ENCODE data around the gene METTL24. TPM values are rescaled to one million over a fixed set of nuclear protein-coding genes. Genes with fewer than 3 reads are reported as not detected.
"Not testable (repeated sequence)": the region's sequence is repeated elsewhere in the genome, so short reads cannot be mapped to it uniquely, and the experiment has no call there.

The METTL24 gene
- total RNA-seq, 1 donor from 2014 or later, result not detected

GRCh38 chr6:110315869-110316398 is 42.2 kb downstream of the METTL24 start:
- Mint-ChIP-seq H3K4me1 (ENCODE audit: low read depth) (no peaks in the 10 kb centered on the region), H3K27me3 (ENCODE audit: low read depth) (no peaks in the 10 kb centered on the region), H3K4me3 (ENCODE audit: low read depth) (no peak overlapping the region), H3K27ac (no peak overlapping the region), H3K9me3 (no peaks in the 10 kb centered on the region), H3K36me3 (ENCODE audit: low read depth) (no peaks in the 10 kb centered on the region)
- DNase-seq (ENCODE audit: low spot score), result no peak
- intact Hi-C loops (cut with micrococcal nuclease), result no loop called here

- H3K4me1 Mint-ChIP-seq (ENCODE audit: low read depth), result no peaks in the 10 kb centered on the region
- intact Hi-C loops (cut with micrococcal nuclease), result no loop called here
- H3K4me3 Mint-ChIP-seq (ENCODE audit: low read depth), result no peak overlapping the region
- H3K9me3 Mint-ChIP-seq, result no peaks in the 10 kb centered on the region
- H3K27me3 Mint-ChIP-seq (ENCODE audit: low read depth), result peaks cover 1% of the 10 kb centered on the region
- no peak overlapping the region for H3K27ac Mint-ChIP-seq
- no peaks in the 10 kb centered on the region for H3K36me3 Mint-ChIP-seq (ENCODE audit: low read depth)
- DNase-seq (ENCODE audit: low spot score), result no peak
These were observed 42.8 kb downstream of the METTL24 start for GRCh38 chr6:110315207-110315868.

GRCh38 chr6:110310861-110311446 is 47.2 kb downstream of the METTL24 start:
- Mint-ChIP-seq H3K27ac (no peak overlapping the region), H3K27me3 (ENCODE audit: low read depth) (peaks cover 10% of the 10 kb centered on the region), H3K4me3 (ENCODE audit: low read depth) (no peak overlapping the region), H3K4me1 (ENCODE audit: low read depth) (no peaks in the 10 kb centered on the region), H3K36me3 (ENCODE audit: low read depth) (no peaks in the 10 kb centered on the region), H3K9me3 (no peaks in the 10 kb centered on the region)
- intact Hi-C loops (cut with micrococcal nuclease), result no loop called here
- DNase-seq (ENCODE audit: low spot score), result no peak

- H3K27me3 Mint-ChIP-seq (ENCODE audit: low read depth); DNase-seq (ENCODE audit: low spot score); H3K9me3 Mint-ChIP-seq; H3K4me1 Mint-ChIP-seq (ENCODE audit: low read depth); intact Hi-C loops (cut with micrococcal nuclease); H3K27ac Mint-ChIP-seq; H3K4me3 Mint-ChIP-seq (ENCODE audit: low read depth); H3K36me3 Mint-ChIP-seq (ENCODE audit: low read depth): not testable (repeated sequence)
These were observed 48.7 kb downstream of the METTL24 start for GRCh38 chr6:110309432-110309831.

- H3K4me3 Mint-ChIP-seq (ENCODE audit: low read depth), result no peak overlapping the region
- H3K9me3 Mint-ChIP-seq, result no peaks in the 10 kb centered on the region
- H3K4me1 Mint-ChIP-seq (ENCODE audit: low read depth), result no peaks in the 10 kb centered on the region
- H3K27ac Mint-ChIP-seq, result no peak overlapping the region
- no peak for DNase-seq (ENCODE audit: low spot score)
- H3K27me3 Mint-ChIP-seq (ENCODE audit: low read depth), result peaks cover 10% of the 10 kb centered on the region
- no peaks in the 10 kb centered on the region for H3K36me3 Mint-ChIP-seq (ENCODE audit: low read depth)
- intact Hi-C loops (cut with micrococcal nuclease), result no loop called here
These were observed 50.8 kb downstream of the METTL24 start for GRCh38 chr6:110307368-110307767.

GRCh38 chr6:110305832-110306231 is 52.3 kb downstream of the METTL24 start:
- H3K27ac Mint-ChIP-seq; intact Hi-C loops (cut with micrococcal nuclease); H3K27me3 Mint-ChIP-seq (ENCODE audit: low read depth); H3K9me3 Mint-ChIP-seq; H3K4me1 Mint-ChIP-seq (ENCODE audit: low read depth); DNase-seq (ENCODE audit: low spot score); H3K36me3 Mint-ChIP-seq (ENCODE audit: low read depth); H3K4me3 Mint-ChIP-seq (ENCODE audit: low read depth): not testable (repeated sequence)

GRCh38 chr6:110303692-110304091 is 54.5 kb downstream of the METTL24 start:
- intact Hi-C loops (cut with micrococcal nuclease); H3K4me1 Mint-ChIP-seq (ENCODE audit: low read depth); H3K4me3 Mint-ChIP-seq (ENCODE audit: low read depth); H3K9me3 Mint-ChIP-seq; H3K27ac Mint-ChIP-seq; H3K27me3 Mint-ChIP-seq (ENCODE audit: low read depth); DNase-seq (ENCODE audit: low spot score); H3K36me3 Mint-ChIP-seq (ENCODE audit: low read depth): not testable (repeated sequence)

- intact Hi-C loops (cut with micrococcal nuclease), result no loop called here
- Mint-ChIP-seq H3K27me3 (ENCODE audit: low read depth) (peaks cover 23% of the 10 kb centered on the region), H3K27ac (no peak overlapping the region), H3K4me3 (ENCODE audit: low read depth) (no peak overlapping the region), H3K4me1 (ENCODE audit: low read depth) (peaks cover 2% of the 10 kb centered on the region), H3K36me3 (ENCODE audit: low read depth) (no peaks in the 10 kb centered on the region), H3K9me3 (no peaks in the 10 kb centered on the region)
- no peak for DNase-seq (ENCODE audit: low spot score)
These were observed 59.2 kb downstream of the METTL24 start for GRCh38 chr6:110298916-110299315.

- intact Hi-C loops (cut with micrococcal nuclease), result no loop called here
- Mint-ChIP-seq H3K4me3 (ENCODE audit: low read depth) (no peak overlapping the region), H3K36me3 (ENCODE audit: low read depth) (no peaks in the 10 kb centered on the region), H3K27me3 (ENCODE audit: low read depth) (peaks cover 28% of the 10 kb centered on the region), H3K9me3 (no peaks in the 10 kb centered on the region), H3K4me1 (ENCODE audit: low read depth) (peaks cover 2% of the 10 kb centered on the region), H3K27ac (no peak overlapping the region)
- no peak for DNase-seq (ENCODE audit: low spot score)
These were observed 59.7 kb downstream of the METTL24 start for GRCh38 chr6:110298411-110298810.

- Mint-ChIP-seq H3K36me3 (ENCODE audit: low read depth) (no peaks in the 10 kb centered on the region), H3K4me3 (ENCODE audit: low read depth) (no peak overlapping the region), H3K27me3 (ENCODE audit: low read depth) (peaks cover 33% of the 10 kb centered on the region), H3K27ac (no peak overlapping the region), H3K9me3 (no peaks in the 10 kb centered on the region), H3K4me1 (ENCODE audit: low read depth) (peaks cover 2% of the 10 kb centered on the region)
- DNase-seq (ENCODE audit: low spot score), result no peak
- intact Hi-C loops (cut with micrococcal nuclease), result no loop called here
These were observed 61.7 kb downstream of the METTL24 start for GRCh38 chr6:110296241-110297025.

GRCh38 chr6:110295451-110296165 is 62.5 kb downstream of the METTL24 start:
- Mint-ChIP-seq H3K4me3 (ENCODE audit: low read depth) (no peak overlapping the region), H3K27ac (no peak overlapping the region), H3K27me3 (ENCODE audit: low read depth) (peaks cover 35% of the 10 kb centered on the region), H3K9me3 (no peaks in the 10 kb centered on the region), H3K4me1 (ENCODE audit: low read depth) (peaks cover 2% of the 10 kb centered on the region), H3K36me3 (ENCODE audit: low read depth) (no peaks in the 10 kb centered on the region)
- intact Hi-C loops (cut with micrococcal nuclease), result no loop called here
- DNase-seq (ENCODE audit: low spot score), result no peak

GRCh38 chr6:110287462-110288341 is 70.4 kb downstream of the METTL24 start:
- peaks cover 13% of the 10 kb centered on the region for H3K27me3 Mint-ChIP-seq (ENCODE audit: low read depth)
- H3K27ac Mint-ChIP-seq, result no peak overlapping the region
- no peak for DNase-seq (ENCODE audit: low spot score)
- no peaks in the 10 kb centered on the region for H3K36me3 Mint-ChIP-seq (ENCODE audit: low read depth)
- H3K4me1 Mint-ChIP-seq (ENCODE audit: low read depth), result no peaks in the 10 kb centered on the region
- intact Hi-C loops (cut with micrococcal nuclease), result no loop called here
- no peak overlapping the region for H3K4me3 Mint-ChIP-seq (ENCODE audit: low read depth)
- no peaks in the 10 kb centered on the region for H3K9me3 Mint-ChIP-seq
